ENCODE data around the gene TAOK1. TPM values are rescaled to one million over a fixed set of nuclear protein-coding genes. Genes with fewer than 3 reads are reported as not detected.

The TAOK1 gene
- total and polyA plus RNA-seq, 4 donors = 3.9 to 85.6 (median 45.9) TPM

Other genes starting within 250 kb of the TAOK1 start
- gene MYO18A, start 210.0 kb upstream of the TAOK1 start, total RNA-seq = 100 to 1,000 TPM; 102 to 116 TPM
- gene MYO18A, start 210.0 kb upstream of the TAOK1 start, polyA plus RNA-seq = 100 to 1,000 TPM in 1 of 2 donors, 10 to 100 TPM in 1; 17.4 to 107 TPM
- gene CRYBA1, start 143.5 kb upstream of the TAOK1 start, total RNA-seq = not detected
- gene CRYBA1, start 143.5 kb upstream of the TAOK1 start, polyA plus RNA-seq = not detected
- gene NUFIP2, start 96.2 kb upstream of the TAOK1 start, total RNA-seq = 10 to 100 TPM; 51.3 to 52.9 TPM
- 1 to 10 TPM; 5.0 to 8.4 TPM for gene NUFIP2, start 96.2 kb upstream of the TAOK1 start, polyA plus RNA-seq
- gene ABHD15, start 176.7 kb downstream of the TAOK1 start, total RNA-seq = 1 to 10 TPM; 6.2 to 9.8 TPM
- gene ABHD15, start 176.7 kb downstream of the TAOK1 start, polyA plus RNA-seq = 1 to 10 TPM; 2.8 to 3.0 TPM
- gene TP53I13, start 178.3 kb downstream of the TAOK1 start, total RNA-seq = 10 to 100 TPM; 31.7 to 34.4 TPM
- 100 to 1,000 TPM in 1 of 2 donors, 10 to 100 TPM in 1; 18.4 to 122 TPM for gene TP53I13, start 178.3 kb downstream of the TAOK1 start, polyA plus RNA-seq
- 10 to 100 TPM; 38.5 to 47.0 TPM for gene GIT1, start 199.3 kb downstream of the TAOK1 start, total RNA-seq
- gene GIT1, start 199.3 kb downstream of the TAOK1 start, polyA plus RNA-seq = 10 to 100 TPM in 1 of 2 donors, 1 to 10 TPM in 1; 8.1 to 27.6 TPM
- 10 to 100 TPM in 1 of 2 donors, 1 to 10 TPM in 1; 5.7 to 19.7 TPM for gene ANKRD13B, start 202.8 kb downstream of the TAOK1 start, total RNA-seq
- 10 to 100 TPM in 1 of 2 donors, under 1 TPM in 1; 0.88 to 10.1 TPM for gene ANKRD13B, start 202.8 kb downstream of the TAOK1 start, polyA plus RNA-seq
- gene CORO6, start 232.5 kb downstream of the TAOK1 start, total RNA-seq = 10 to 100 TPM in 1 of 2 donors, 1 to 10 TPM in 1; 9.9 to 12.3 TPM
- gene CORO6, start 232.5 kb downstream of the TAOK1 start, polyA plus RNA-seq = 10 to 100 TPM in 1 of 2 donors, 1 to 10 TPM in 1; 2.9 to 51.6 TPM